Colonic mucosa (tissue), 4 donors: ENCODE measurements around the gene SLC13A4. TPM values are rescaled to one million over a fixed set of nuclear protein-coding genes. Genes with fewer than 3 reads are reported as not detected.

Experiments used
- DNase-seq: peaks from one replicate; pipeline ENCODE4 v3.0.0-alpha.2; 2020
- H3K27ac ChIP-seq: fragments of 200-600 bp; one replicate; pipeline ENCODE4 v1.8.0; 2021
- H3K27me3 ChIP-seq: fragments of 200-600 bp; one replicate; pipeline ENCODE4 v1.8.0; 2021
- H3K36me3 ChIP-seq: fragments of 200-600 bp; one replicate; pipeline ENCODE4 v1.8.0; 2021
- H3K4me1 ChIP-seq: fragments of 200-600 bp; one replicate; pipeline ENCODE4 v1.8.0; 2021; ENCODE audit warnings: mild to moderate bottlenecking
- H3K4me3 ChIP-seq: fragments of 200-600 bp; one replicate; pipeline ENCODE4 v1.8.0; 2021
- H3K9ac ChIP-seq, 2 donors: one replicate each; pipeline ENCODE4 v1.7.0; 2013; ENCODE audit warnings: control low read depth in 2 of 2, low read depth in 2 of 2, low read length in 2 of 2
- H3K9me3 ChIP-seq: fragments of 200-600 bp; one replicate; pipeline ENCODE4 v1.8.0; 2021
- intact Hi-C: fragments of 100-400 bp; cut with DNase I; formaldehyde crosslinking; loops from one replicate; pipeline ENCODE4 v1.14.1; 2022
- total RNA-seq, 2 donors: library from RNA; stranded (reverse); fragmentation: NEBNext Ultra II Directional in 1 of 2; extraction: Animal tissue kit (Norgen Biotek cat#: 25700) in 1 of 2; gene quantifications; one replicate each; pipeline ENCODE4 v1.2.1, GENCODE V29; 2021
- TF ChIP-seq, protein P1 (sequence below): fragments of 200-600 bp; IDR thresholded peaks from one replicate; pipeline ENCODE4 v1.8.0; 2022; ENCODE audit warnings: antibody characterized with exemption, mild to moderate bottlenecking
- donor health status: healthy.
- donor health status: DM: no; HTN: no; CAD: no.
- donor health status: DM: no; HTN: no; CAD: no.

Gene SLC13A4
- total RNA-seq, 2 donors from 2014 or later: not detected

DNA sequence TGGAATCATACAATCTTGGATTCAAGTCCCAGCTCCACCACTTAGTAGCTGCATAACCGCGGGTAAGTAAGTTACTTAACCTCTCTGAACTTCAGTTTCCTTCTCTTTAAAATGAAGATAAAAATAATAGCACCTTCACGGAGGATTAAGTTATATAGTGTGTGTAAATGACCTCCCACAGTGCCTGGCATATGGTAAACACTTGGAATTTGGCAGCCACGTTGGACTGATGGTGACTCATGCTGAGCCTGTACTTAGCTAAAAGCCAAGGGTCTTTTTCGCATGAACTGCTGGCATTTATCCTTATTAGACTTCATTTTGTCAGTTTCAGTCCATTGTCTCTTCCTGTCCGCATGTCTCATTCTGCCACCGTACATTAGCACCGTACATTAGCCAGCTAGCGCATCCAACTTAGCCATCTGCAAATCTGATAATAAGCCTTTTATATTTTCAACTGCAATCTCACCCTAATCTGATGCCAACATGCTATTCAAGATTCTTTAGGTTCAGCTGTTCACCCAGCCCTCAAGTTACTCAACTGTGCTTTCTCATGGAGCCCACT is 11.2 kb downstream of the SLC13A4 start:
- intact Hi-C loops: no loop called here
- H3K36me3 ChIP-seq: no peaks in the 10 kb centered on the region
- H3K27me3 ChIP-seq: no peaks in the 10 kb centered on the region
- DNase-seq: no peak
- no peak overlapping the region for H3K4me3 ChIP-seq
- H3K9ac ChIP-seq: no peak overlapping the region
- no peaks in the 10 kb centered on the region for H3K9me3 ChIP-seq
- TF ChIP-seq, protein P1, sequence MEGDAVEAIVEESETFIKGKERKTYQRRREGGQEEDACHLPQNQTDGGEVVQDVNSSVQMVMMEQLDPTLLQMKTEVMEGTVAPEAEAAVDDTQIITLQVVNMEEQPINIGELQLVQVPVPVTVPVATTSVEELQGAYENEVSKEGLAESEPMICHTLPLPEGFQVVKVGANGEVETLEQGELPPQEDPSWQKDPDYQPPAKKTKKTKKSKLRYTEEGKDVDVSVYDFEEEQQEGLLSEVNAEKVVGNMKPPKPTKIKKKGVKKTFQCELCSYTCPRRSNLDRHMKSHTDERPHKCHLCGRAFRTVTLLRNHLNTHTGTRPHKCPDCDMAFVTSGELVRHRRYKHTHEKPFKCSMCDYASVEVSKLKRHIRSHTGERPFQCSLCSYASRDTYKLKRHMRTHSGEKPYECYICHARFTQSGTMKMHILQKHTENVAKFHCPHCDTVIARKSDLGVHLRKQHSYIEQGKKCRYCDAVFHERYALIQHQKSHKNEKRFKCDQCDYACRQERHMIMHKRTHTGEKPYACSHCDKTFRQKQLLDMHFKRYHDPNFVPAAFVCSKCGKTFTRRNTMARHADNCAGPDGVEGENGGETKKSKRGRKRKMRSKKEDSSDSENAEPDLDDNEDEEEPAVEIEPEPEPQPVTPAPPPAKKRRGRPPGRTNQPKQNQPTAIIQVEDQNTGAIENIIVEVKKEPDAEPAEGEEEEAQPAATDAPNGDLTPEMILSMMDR: no peak
- no peaks in the 10 kb centered on the region for H3K4me1 ChIP-seq
- no peak overlapping the region for H3K27ac ChIP-seq

DNA sequence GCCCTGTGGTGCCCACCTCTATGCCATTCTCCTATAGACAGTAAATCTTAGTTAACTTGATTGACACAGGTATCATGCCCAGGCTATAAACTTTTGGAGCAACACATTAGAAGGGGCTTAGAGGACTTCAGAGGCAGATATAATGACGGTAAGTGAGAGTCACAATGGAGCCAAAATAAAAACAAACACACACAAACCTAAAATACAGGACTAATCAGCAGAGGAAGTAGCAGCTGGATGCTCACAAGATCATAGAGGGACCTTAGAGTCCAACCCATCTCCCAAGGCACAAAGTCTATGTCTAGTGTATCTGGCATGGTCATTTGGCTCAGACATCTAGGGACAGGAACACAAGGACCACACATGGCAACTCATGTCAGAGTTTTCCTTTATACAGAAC is 12.3 kb downstream of the SLC13A4 start:
- H3K27ac ChIP-seq: no peak overlapping the region

DNA sequence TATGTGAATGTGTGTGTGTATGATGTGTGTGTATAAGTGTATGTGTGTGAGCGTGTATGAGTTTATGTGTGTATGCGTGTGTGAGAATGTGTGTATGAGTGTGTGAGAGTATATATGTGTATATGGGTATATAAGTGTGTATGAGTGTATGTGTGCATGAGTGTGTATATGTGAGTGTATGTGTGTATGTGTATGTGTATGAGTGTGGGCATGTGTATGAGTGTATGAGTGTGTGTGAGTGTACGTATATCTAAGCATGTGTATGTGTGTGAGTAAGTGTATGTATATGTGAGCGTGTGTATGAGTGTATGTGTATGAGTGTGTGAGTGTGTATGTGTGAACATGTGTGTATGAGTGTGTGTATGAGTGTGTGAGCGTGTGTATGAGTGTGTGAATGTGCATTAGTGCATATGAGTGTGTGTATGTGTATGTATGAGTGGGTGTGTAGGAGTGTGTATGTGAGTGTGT is 12.9 kb downstream of the SLC13A4 start:
- intact Hi-C loops: no loop called here
- Histone ChIP-seq H3K36me3 (no peaks in the 10 kb centered on the region), H3K9me3 (no peaks in the 10 kb centered on the region), H3K27me3 (no peaks in the 10 kb centered on the region), H3K27ac (no peak overlapping the region), H3K4me3 (no peak overlapping the region), H3K4me1 (no peaks in the 10 kb centered on the region), H3K9ac (no peak overlapping the region)
- no peak for DNase-seq
- TF ChIP-seq, protein P1: no peak

More for the DNA sequence above, 12.3 kb downstream of the SLC13A4 start:
- Histone ChIP-seq H3K4me3 (no peak overlapping the region), H3K36me3 (no peaks in the 10 kb centered on the region), H3K9ac (no peak overlapping the region), H3K9me3 (no peaks in the 10 kb centered on the region), H3K4me1 (no peaks in the 10 kb centered on the region), H3K27me3 (no peaks in the 10 kb centered on the region)
- intact Hi-C loops: no loop called here
- TF ChIP-seq, protein P1: no peak
- DNase-seq: no peak

DNA sequence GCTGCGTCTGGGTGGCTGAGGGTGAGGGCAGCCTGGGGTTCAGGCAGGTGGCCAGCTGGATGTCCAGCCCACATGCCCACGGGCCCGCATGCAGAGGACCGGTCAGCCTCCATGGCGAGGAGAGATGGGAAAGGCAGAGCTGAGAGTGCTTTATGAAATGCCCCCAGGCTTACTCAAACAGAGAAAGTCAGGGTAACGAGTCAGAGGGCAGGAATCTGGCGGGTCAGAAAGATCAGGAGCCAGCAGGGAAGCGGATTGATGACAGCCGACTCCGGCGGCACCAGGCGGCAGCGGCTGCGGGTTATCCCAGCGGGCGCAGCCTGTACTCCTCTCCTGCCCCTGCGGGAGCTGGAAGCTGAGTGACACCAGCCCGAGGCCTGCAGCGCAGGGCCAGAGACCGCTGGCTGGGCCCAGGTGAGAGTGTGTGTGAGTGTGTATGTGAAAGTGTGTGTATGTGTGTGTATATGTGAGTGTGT is 13.4 kb downstream of the SLC13A4 start:
- intact Hi-C loops: no loop called here
- no peaks in the 10 kb centered on the region for H3K9me3 ChIP-seq
- H3K9ac ChIP-seq: no peak overlapping the region
- TF ChIP-seq, protein P1: no peak
- no peak overlapping the region for H3K27ac ChIP-seq
- no peaks in the 10 kb centered on the region for H3K36me3 ChIP-seq
- no peak overlapping the region for H3K4me3 ChIP-seq
- H3K27me3 ChIP-seq: no peaks in the 10 kb centered on the region
- DNase-seq: no peak
- no peaks in the 10 kb centered on the region for H3K4me1 ChIP-seq

DNA sequence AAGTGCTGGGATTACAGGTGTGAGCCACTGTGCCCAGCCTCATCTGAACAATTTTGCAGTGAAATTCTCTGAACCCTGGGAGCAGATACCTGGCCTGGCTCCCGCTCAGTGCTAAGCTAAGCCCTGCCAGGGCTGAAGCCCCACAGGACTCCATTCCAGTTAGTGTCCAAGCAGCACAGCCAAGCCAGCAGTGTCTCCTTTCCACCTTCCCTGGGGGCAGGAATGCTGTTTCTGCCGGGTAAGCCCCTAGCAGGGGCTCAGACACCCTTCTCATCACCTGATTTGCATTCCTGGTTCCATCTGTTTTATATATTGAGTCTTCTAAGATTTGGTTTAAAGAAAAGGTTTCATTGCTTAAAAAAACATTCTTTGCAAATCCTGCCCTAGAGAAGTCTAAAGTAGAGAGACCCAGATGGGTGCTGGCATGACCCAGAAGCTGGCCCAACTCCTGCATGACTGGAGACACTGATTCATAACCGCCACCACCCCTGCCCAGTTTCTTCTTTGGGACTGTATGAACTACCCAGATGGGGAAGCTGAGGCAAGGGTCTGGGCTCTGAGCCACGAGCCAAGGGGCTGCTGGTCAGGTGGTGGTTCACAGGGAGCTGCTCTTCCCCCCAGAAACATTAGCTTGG is 14.0 kb downstream of the SLC13A4 start:
- Histone ChIP-seq H3K4me1 (no peaks in the 10 kb centered on the region), H3K9ac (no peak overlapping the region), H3K9me3 (no peaks in the 10 kb centered on the region), H3K27ac (no peak overlapping the region), H3K36me3 (no peaks in the 10 kb centered on the region), H3K4me3 (no peak overlapping the region), H3K27me3 (no peaks in the 10 kb centered on the region)
- no peak for DNase-seq
- TF ChIP-seq, protein P1: no peak
- intact Hi-C loops: no loop called here
